GM19324 (cell line): Measurements from ENCODE around the gene RPLP1.

ENCODE experiments used
- ATAC-seq: cut with Tn5 transposase; IDR thresholded peaks from one replicate; pipeline ENCODE4 v1.9.1; 2021; ENCODE audit warnings: mild to moderate bottlenecking, moderate library complexity; ENCODE audit not compliant: unreplicated experiment, low FRiP score

RPLP1 gene

GRCh38 chr15:69493406-69493805 is 40.8 kb downstream of the RPLP1 start:
- ATAC-seq: no peak

GRCh38 chr15:69496001-69496400 is 43.4 kb downstream of the RPLP1 start:
- ATAC-seq: no peak

- ATAC-seq: no peak
Observed at GRCh38 chr15:69497076-69497475, 44.5 kb downstream of the RPLP1 start.

GRCh38 chr15:69497667-69498066 is 45.0 kb downstream of the RPLP1 start:
- no peak for ATAC-seq

GRCh38 chr15:69498282-69498681 is 45.7 kb downstream of the RPLP1 start:
- no peak for ATAC-seq

GRCh38 chr15:69498987-69499386 is 46.4 kb downstream of the RPLP1 start:
- ATAC-seq: no peak

- ATAC-seq: no peak
Observed at GRCh38 chr15:69499521-69500211, 47.0 kb downstream of the RPLP1 start.

GRCh38 chr15:69500339-69500738 is 47.7 kb downstream of the RPLP1 start:
- ATAC-seq: no peak

GRCh38 chr15:69501456-69501855 is 48.8 kb downstream of the RPLP1 start:
- ATAC-seq: no peak

- no peak for ATAC-seq
Observed at GRCh38 chr15:69502470-69503045, 49.9 kb downstream of the RPLP1 start.

GRCh38 chr15:69504352-69505040 is 51.9 kb downstream of the RPLP1 start:
- no peak for ATAC-seq
